ENCODE results near the gene STPG1.

DNA sequence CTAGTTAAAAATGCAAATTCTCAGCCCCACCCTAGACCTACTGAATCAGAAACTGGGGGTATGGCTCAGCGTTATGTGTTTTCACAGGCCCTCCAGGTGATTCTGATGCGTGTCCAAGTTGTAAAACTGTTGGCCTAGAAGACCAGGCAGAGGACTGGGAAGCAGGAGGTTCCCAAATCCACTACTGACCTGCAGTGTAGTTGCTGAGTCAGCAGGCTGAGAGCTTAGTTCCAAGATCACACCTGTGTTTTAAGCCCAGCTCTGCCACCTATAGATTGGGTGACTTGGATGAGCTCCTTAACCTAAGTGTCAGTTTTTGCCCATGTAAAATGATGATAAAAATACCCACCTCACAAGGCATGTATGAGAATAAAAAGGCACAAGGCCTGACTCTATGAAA is 90.3 kb downstream of the STPG1 start:
- TF ChIP-seq, protein P1, sequence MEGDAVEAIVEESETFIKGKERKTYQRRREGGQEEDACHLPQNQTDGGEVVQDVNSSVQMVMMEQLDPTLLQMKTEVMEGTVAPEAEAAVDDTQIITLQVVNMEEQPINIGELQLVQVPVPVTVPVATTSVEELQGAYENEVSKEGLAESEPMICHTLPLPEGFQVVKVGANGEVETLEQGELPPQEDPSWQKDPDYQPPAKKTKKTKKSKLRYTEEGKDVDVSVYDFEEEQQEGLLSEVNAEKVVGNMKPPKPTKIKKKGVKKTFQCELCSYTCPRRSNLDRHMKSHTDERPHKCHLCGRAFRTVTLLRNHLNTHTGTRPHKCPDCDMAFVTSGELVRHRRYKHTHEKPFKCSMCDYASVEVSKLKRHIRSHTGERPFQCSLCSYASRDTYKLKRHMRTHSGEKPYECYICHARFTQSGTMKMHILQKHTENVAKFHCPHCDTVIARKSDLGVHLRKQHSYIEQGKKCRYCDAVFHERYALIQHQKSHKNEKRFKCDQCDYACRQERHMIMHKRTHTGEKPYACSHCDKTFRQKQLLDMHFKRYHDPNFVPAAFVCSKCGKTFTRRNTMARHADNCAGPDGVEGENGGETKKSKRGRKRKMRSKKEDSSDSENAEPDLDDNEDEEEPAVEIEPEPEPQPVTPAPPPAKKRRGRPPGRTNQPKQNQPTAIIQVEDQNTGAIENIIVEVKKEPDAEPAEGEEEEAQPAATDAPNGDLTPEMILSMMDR (IDR thresholded peaks at IDR 0.05), result no peak
- TF ChIP-seq POLR2AphosphoS5 (IDR thresholded peaks at IDR 0.05), result no peak
- TF ChIP-seq POLR2A (IDR thresholded peaks at IDR 0.05), result no peak
- no peak for TF ChIP-seq EP300 (IDR thresholded peaks at IDR 0.05)

Measured in stomach (tissue), 4 donors.